HepG2 (cell line): Measurements from ENCODE around the gene PTH1R. TPM values are rescaled to one million over a fixed set of nuclear protein-coding genes. Genes with fewer than 3 reads are reported as not detected.

Source experiments
- CHD2 ChIP-seq: IDR thresholded peaks from 2 replicates; pipeline ENCODE4 v1.6.1; 2011; ENCODE audit warnings: low read depth, low read length, improper control_type of control experiment
- GTF3A ChIP-seq: sonication (generic); formaldehyde crosslinking; conservative IDR thresholded peaks from 2 replicates; pipeline ENCODE4 v1.4.0; 2020; ENCODE audit warnings: mild to moderate bottlenecking, missing genetic modification reagents
- IKZF1 ChIP-seq: fragments of 450-650 bp; IDR thresholded peaks from 2 replicates; pipeline ENCODE4 v1.7.1; 2016
- MXI1 ChIP-seq: IDR thresholded peaks from 3 replicates; pipeline ENCODE4 v1.6.1; 2012; ENCODE audit warnings: low read depth, low read length, inconsistent platforms, borderline replicate concordance
- TEAD2 ChIP-seq: sonication (generic); formaldehyde crosslinking; IDR thresholded peaks from 2 replicates; pipeline ENCODE4 v1.9.0; 2021; ENCODE audit warnings: missing genetic modification reagents
- YY1 ChIP-seq: IDR thresholded peaks from 2 replicates; pipeline ENCODE4 v1.6.1; 2011; ENCODE audit warnings: low read length, low read depth, moderate library complexity, mild to moderate bottlenecking; ENCODE audit not compliant: insufficient read depth, insufficient replicate concordance
- ZBTB7B ChIP-seq: sonication (generic); formaldehyde crosslinking; IDR thresholded peaks from 2 replicates; pipeline ENCODE4 v1.4.0; 2020; ENCODE audit warnings: missing genetic modification reagents
- ZNF12 ChIP-seq: sonication (generic); formaldehyde crosslinking; IDR thresholded peaks from 2 replicates; pipeline ENCODE4 v1.5.0; 2020; ENCODE audit warnings: missing genetic modification reagents
- ZNF446 ChIP-seq: sonication (generic); formaldehyde crosslinking; IDR thresholded peaks from 2 replicates; pipeline ENCODE4 v1.5.0; 2020; ENCODE audit warnings: mild to moderate bottlenecking, missing genetic modification reagents
- ZNF501 ChIP-seq: sonication (generic); formaldehyde crosslinking; IDR thresholded peaks from 2 replicates; pipeline ENCODE4 v1.5.1; 2020; ENCODE audit warnings: mild to moderate bottlenecking, moderate library complexity, missing genetic modification reagents
- ZSCAN20 ChIP-seq: sonication (generic); formaldehyde crosslinking; IDR thresholded peaks from 2 replicates; pipeline ENCODE4 v1.4.0; 2020; ENCODE audit warnings: missing genetic modification reagents, mild to moderate bottlenecking, borderline replicate concordance
- ZSCAN21 ChIP-seq: sonication (generic); formaldehyde crosslinking; IDR thresholded peaks from 2 replicates; pipeline ENCODE4 v1.8.0; 2022; ENCODE audit warnings: mild to moderate bottlenecking, missing genetic modification reagents, moderate library complexity, borderline replicate concordance
- polyA plus RNA-seq, 8 experiments: library from polyadenylated mRNA; depleted of rRNA in 3 of 8; stranded (reverse) in 7 of 8; unstranded in 1 of 8; fragments of >200 nt; fragmentation: Illumina TruSeq in 4 of 8; extraction: Trizol in 4 of 8; gene quantifications; 2 replicates each; pipeline versions ENCODE4 v1.2.1 to v1.2.3, GENCODE V29; 2011 to 2016; ENCODE audit warnings: low read depth in 4 of 8, missing spikeins in 1 of 8, mixed read lengths in 1 of 8; ENCODE audit not compliant: insufficient read depth in 1 of 8
- total RNA-seq, 5 experiments: library from RNA; depleted of rRNA; stranded (reverse); fragments of >200 nt; fragmentation: Illumina TruSeq; extraction: Trizol; gene quantifications; 2 replicates each; pipeline ENCODE4 v1.2.3, GENCODE V29; 2016; ENCODE audit warnings: low read depth in 1 of 5
- TF ChIP-seq, protein P1 (sequence below): sonication (generic); formaldehyde crosslinking; IDR thresholded peaks from 2 replicates; pipeline ENCODE4 v1.4.0; 2020; ENCODE audit warnings: missing genetic modification reagents
- TF ChIP-seq, protein P2 (sequence below): sonication (generic); formaldehyde crosslinking; conservative IDR thresholded peaks from 2 replicates; pipeline ENCODE4 v1.4.0; 2020; ENCODE audit warnings: missing genetic modification reagents
- TF ChIP-seq, protein P3 (sequence below): sonication (generic); formaldehyde crosslinking; IDR thresholded peaks from 2 replicates; pipeline ENCODE4 v1.4.0; 2020; ENCODE audit warnings: missing genetic modification reagents
- TF ChIP-seq, protein P4 (sequence below): sonication (generic); formaldehyde crosslinking; IDR thresholded peaks from one replicate; pipeline ENCODE4 v1.5.1; 2020; ENCODE audit warnings: mild to moderate bottlenecking, missing genetic modification reagents; ENCODE audit errors: not compliant biosample characterization
- TF ChIP-seq, protein P5 (sequence below): sonication (generic); formaldehyde crosslinking; IDR thresholded peaks from 2 replicates; pipeline ENCODE4 v1.4.0; 2020; ENCODE audit warnings: missing genetic modification reagents, mild to moderate bottlenecking, borderline replicate concordance

PTH1R gene
- total and polyA plus RNA-seq, 2 of the 13 experiments (the other 11 are each of a cell fraction or from before 2014, with no cell fraction given) = not detected

DNA sequence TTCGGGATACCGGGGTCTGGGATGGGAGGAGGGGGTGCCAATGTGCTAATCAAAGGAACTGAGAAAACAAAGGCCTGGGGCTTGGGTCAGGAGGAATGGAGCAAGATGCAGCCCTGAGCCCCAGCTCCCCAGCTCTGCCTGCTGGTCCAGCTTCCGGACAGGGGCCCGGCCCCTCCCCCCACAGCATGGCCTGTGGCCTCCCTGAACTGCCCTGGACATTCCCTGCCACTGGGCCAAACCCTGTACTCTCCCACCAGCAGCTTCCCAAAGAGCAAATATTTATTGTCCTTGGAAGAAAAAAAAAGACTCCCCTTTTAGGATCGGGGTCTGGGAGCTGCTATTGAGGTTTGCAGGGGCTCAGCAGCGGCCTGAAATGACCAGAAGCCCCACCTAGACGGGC is 8.6 kb upstream of the PTH1R start (continued):
- TF ChIP-seq, protein P1, sequence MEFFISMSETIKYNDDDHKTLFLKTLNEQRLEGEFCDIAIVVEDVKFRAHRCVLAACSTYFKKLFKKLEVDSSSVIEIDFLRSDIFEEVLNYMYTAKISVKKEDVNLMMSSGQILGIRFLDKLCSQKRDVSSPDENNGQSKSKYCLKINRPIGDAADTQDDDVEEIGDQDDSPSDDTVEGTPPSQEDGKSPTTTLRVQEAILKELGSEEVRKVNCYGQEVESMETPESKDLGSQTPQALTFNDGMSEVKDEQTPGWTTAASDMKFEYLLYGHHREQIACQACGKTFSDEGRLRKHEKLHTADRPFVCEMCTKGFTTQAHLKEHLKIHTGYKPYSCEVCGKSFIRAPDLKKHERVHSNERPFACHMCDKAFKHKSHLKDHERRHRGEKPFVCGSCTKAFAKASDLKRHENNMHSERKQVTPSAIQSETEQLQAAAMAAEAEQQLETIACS = no peak
- no peak for TF ChIP-seq GTF3A (CRISPR knock-in tag)
- TF ChIP-seq, protein P2, sequence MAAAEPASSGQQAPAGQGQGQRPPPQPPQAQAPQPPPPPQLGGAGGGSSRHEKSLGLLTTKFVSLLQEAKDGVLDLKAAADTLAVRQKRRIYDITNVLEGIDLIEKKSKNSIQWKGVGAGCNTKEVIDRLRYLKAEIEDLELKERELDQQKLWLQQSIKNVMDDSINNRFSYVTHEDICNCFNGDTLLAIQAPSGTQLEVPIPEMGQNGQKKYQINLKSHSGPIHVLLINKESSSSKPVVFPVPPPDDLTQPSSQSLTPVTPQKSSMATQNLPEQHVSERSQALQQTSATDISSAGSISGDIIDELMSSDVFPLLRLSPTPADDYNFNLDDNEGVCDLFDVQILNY (CRISPR knock-in tag) = no peak
- TF ChIP-seq ZSCAN20 (CRISPR knock-in tag) = no peak
- TF ChIP-seq, protein P3, sequence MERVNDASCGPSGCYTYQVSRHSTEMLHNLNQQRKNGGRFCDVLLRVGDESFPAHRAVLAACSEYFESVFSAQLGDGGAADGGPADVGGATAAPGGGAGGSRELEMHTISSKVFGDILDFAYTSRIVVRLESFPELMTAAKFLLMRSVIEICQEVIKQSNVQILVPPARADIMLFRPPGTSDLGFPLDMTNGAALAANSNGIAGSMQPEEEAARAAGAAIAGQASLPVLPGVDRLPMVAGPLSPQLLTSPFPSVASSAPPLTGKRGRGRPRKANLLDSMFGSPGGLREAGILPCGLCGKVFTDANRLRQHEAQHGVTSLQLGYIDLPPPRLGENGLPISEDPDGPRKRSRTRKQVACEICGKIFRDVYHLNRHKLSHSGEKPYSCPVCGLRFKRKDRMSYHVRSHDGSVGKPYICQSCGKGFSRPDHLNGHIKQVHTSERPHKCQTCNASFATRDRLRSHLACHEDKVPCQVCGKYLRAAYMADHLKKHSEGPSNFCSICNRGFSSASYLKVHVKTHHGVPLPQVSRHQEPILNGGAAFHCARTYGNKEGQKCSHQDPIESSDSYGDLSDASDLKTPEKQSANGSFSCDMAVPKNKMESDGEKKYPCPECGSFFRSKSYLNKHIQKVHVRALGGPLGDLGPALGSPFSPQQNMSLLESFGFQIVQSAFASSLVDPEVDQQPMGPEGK (CRISPR knock-in tag) = peak; percentile 57; the same call in 1 of the 2 replicates
- no peak for TF ChIP-seq ZNF446 (CRISPR knock-in tag)
- TF ChIP-seq ZBTB7B = peak; percentile 61; the same call in 1 of the 2 replicates
- TF ChIP-seq TEAD2 = no peak
- TF ChIP-seq ZSCAN21 (CRISPR knock-in tag) = no peak
- TF ChIP-seq IKZF1 = no peak
- no peak for TF ChIP-seq YY1
- TF ChIP-seq, protein P4, sequence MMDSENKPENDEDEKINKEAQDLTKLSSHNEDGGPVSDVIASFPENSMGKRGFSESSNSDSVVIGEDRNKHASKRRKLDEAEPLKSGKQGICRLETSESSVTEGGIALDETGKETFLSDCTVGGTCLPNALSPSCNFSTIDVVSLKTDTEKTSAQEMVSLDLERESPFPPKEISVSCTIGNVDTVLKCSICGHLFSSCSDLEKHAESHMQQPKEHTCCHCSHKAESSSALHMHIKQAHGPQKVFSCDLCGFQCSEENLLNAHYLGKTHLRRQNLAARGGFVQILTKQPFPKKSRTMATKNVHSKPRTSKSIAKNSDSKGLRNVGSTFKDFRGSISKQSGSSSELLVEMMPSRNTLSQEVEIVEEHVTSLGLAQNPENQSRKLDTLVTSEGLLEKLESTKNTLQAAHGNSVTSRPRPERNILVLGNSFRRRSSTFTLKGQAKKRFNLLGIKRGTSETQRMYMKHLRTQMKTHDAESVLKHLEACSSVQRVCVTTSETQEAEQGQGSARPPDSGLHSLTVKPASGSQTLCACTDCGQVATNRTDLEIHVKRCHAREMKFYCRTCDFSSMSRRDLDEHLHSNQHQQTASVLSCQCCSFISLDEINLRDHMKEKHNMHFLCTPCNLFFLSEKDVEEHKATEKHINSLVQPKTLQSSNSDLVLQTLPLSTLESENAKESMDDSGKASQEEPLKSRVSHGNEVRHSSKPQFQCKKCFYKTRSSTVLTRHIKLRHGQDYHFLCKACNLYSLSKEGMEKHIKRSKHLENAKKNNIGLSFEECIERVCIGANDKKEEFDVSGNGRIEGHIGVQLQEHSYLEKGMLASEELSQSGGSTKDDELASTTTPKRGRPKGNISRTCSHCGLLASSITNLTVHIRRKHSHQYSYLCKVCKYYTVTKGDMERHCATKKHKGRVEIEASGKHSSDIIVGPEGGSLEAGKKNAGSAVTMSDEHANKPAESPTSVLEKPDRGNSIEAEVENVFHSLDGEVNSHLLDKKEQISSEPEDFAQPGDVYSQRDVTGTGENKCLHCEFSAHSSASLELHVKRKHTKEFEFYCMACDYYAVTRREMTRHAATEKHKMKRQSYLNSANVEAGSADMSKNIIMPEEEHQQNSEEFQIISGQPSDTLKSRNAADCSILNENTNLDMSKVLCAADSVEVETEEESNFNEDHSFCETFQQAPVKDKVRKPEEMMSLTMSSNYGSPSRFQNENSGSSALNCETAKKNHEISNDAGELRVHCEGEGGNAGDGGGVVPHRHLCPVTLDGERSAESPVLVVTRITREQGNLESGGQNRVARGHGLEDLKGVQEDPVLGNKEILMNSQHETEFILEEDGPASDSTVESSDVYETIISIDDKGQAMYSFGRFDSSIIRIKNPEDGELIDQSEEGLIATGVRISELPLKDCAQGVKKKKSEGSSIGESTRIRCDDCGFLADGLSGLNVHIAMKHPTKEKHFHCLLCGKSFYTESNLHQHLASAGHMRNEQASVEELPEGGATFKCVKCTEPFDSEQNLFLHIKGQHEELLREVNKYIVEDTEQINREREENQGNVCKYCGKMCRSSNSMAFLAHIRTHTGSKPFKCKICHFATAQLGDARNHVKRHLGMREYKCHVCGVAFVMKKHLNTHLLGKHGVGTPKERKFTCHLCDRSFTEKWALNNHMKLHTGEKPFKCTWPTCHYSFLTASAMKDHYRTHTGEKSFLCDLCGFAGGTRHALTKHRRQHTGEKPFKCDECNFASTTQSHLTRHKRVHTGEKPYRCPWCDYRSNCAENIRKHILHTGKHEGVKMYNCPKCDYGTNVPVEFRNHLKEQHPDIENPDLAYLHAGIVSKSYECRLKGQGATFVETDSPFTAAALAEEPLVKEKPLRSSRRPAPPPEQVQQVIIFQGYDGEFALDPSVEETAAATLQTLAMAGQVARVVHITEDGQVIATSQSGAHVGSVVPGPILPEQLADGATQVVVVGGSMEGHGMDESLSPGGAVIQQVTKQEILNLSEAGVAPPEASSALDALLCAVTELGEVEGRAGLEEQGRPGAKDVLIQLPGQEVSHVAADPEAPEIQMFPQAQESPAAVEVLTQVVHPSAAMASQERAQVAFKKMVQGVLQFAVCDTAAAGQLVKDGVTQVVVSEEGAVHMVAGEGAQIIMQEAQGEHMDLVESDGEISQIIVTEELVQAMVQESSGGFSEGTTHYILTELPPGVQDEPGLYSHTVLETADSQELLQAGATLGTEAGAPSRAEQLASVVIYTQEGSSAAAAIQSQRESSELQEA = no peak
- TF ChIP-seq, protein P5, sequence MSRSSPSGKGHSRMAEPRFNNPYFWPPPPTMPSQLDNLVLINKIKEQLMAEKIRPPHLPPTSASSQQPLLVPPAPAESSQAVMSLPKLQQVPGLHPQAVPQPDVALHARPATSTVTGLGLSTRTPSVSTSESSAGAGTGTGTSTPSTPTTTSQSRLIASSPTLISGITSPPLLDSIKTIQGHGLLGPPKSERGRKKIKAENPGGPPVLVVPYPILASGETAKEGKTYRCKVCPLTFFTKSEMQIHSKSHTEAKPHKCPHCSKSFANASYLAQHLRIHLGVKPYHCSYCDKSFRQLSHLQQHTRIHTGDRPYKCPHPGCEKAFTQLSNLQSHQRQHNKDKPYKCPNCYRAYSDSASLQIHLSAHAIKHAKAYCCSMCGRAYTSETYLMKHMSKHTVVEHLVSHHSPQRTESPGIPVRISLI (CRISPR knock-in tag) = peak; percentile 51; the same call in 1 of the 2 replicates
- TF ChIP-seq ZNF12 (CRISPR knock-in tag) = no peak
- 0 out of 2 replicates have a peak, but pooled peaks have one; percentile 28 for TF ChIP-seq CHD2
- TF ChIP-seq MXI1 = no peak
- TF ChIP-seq ZNF501 (CRISPR knock-in tag) = 0 out of 2 replicates have a peak, but pooled peaks have one; percentile 31
